IMR-90 (cell line): ENCODE results near the gene RAD51B. TPM values are rescaled to one million over a fixed set of nuclear protein-coding genes. Genes with fewer than 3 reads are reported as not detected.

Experiments used
- ATAC-seq: fragments of 200-7000 bp; cut with Tn5 transposase; 2 replicates; pipeline ENCODE4 v1.9.1; 2020; ENCODE audit warnings: low read depth, mild to moderate bottlenecking, moderate library complexity
- BruUV-seq: library from RNA; stranded (reverse); fragments of 400-500 nt; replicated peaks from 2 replicates; lab custom pipeline; 2021; lab: Mats Ljungman, UMichigan
- CTCF ChIA-PET: fragments of 300-600 bp; formaldehyde crosslinking; extraction: SDS; loops from one replicate; lab custom pipeline; 2021; ENCODE audit warnings: antibody characterized with exemption; lab: Yijun Ruan, JAX
- POLR2A ChIA-PET: fragments of 300-600 bp; sonication (Branson Sonifier 250); formaldehyde crosslinking; loops from one replicate; lab custom pipeline; 2022; ENCODE audit warnings: antibody characterized with exemption; ENCODE audit not compliant: unreplicated experiment; lab: Charles Lee
- DNase-seq: peaks from one replicate; pipeline ENCODE4 v3.0.0; 2013
- H2AFZ ChIP-seq: replicated peaks from 2 replicates; pipeline ENCODE3; 2013; ENCODE audit warnings: low read length, mild to moderate bottlenecking; ENCODE audit not compliant: poor library complexity
- H2AK5ac ChIP-seq: 2 replicates; pipeline ENCODE4 v1.6.1; 2013; ENCODE audit warnings: low read depth, low read length, inconsistent platforms
- H2AK9ac ChIP-seq: replicated peaks from 2 replicates; pipeline ENCODE3; 2013; ENCODE audit warnings: mild to moderate bottlenecking, low read depth, low read length, moderate library complexity; ENCODE audit not compliant: poor library complexity
- H2BK120ac ChIP-seq: 2 replicates; pipeline ENCODE4 v1.6.1; 2013; ENCODE audit warnings: low read depth, low read length, inconsistent platforms
- H2BK15ac ChIP-seq: 3 replicates; pipeline ENCODE4 v1.6.1; 2013; ENCODE audit warnings: low read depth, low read length, inconsistent platforms
- H2BK20ac ChIP-seq: 2 replicates; pipeline ENCODE4 v1.6.1; 2013; ENCODE audit warnings: low read depth, mild to moderate bottlenecking, inconsistent platforms, low read length, moderate library complexity
- H2BK5ac ChIP-seq: 2 replicates; pipeline ENCODE4 v1.6.1; 2013; ENCODE audit warnings: mild to moderate bottlenecking, low read depth, low read length, inconsistent platforms; ENCODE audit not compliant: poor library complexity, severe bottlenecking
- H3K14ac ChIP-seq: replicated peaks from 2 replicates; pipeline ENCODE4 v1.6.1; 2013; ENCODE audit warnings: low read depth, low read length, inconsistent platforms
- H3K18ac ChIP-seq: 2 replicates; pipeline ENCODE4 v1.6.1; 2013; ENCODE audit warnings: low read depth, low read length, control low read depth
- H3K23ac ChIP-seq: 2 replicates; pipeline ENCODE4 v1.6.1; 2013; ENCODE audit warnings: low read depth, low read length, inconsistent platforms
- H3K27ac ChIP-seq: 2 replicates; pipeline ENCODE4 v1.5.1; 2013; ENCODE audit warnings: mild to moderate bottlenecking, control low read depth, low read length; ENCODE audit not compliant: insufficient read depth
- H3K27me3 ChIP-seq: 2 replicates; pipeline ENCODE4 v1.6.1; 2013; ENCODE audit warnings: low read length; ENCODE audit not compliant: control insufficient read depth, insufficient read depth
- H3K36me3 ChIP-seq: 2 replicates; pipeline ENCODE4 v1.6.1; 2013; ENCODE audit warnings: low read length, mixed read lengths; ENCODE audit not compliant: control insufficient read depth, insufficient read depth
- H3K4ac ChIP-seq: 2 replicates; pipeline ENCODE4 v1.6.1; 2013; ENCODE audit warnings: low read depth, low read length, inconsistent platforms
- H3K4me1 ChIP-seq: 2 replicates; pipeline ENCODE4 v1.6.1; 2013; ENCODE audit warnings: low read length, mixed read lengths; ENCODE audit not compliant: control insufficient read depth, insufficient read depth
- H3K4me2 ChIP-seq: 2 replicates; pipeline ENCODE4 v1.6.1; 2013; ENCODE audit warnings: low read depth, mild to moderate bottlenecking, control low read depth, low read length, moderate library complexity
- H3K4me3 ChIP-seq: 2 replicates; pipeline ENCODE4 v1.5.1; 2013; ENCODE audit warnings: low read depth, mild to moderate bottlenecking, control low read depth, low read length, moderate library complexity; ENCODE audit not compliant: insufficient read depth
- H3K56ac ChIP-seq: 2 replicates; pipeline ENCODE4 v1.6.1; 2013; ENCODE audit warnings: low read length, inconsistent platforms; ENCODE audit not compliant: insufficient read depth; ENCODE audit errors: extremely low read depth
- H3K79me1 ChIP-seq, 2 experiments: 2 replicates each; pipeline ENCODE4 v1.6.1; 2013; ENCODE audit warnings: low read length in 2 of 2, inconsistent platforms in 1 of 2, low read depth in 1 of 2
- H3K9ac ChIP-seq: 2 replicates; pipeline ENCODE4 v1.6.1; 2013; ENCODE audit warnings: low read depth, low read length, control low read depth
- H3K9me1 ChIP-seq: 2 replicates; pipeline ENCODE4 v1.6.1; 2013; ENCODE audit warnings: low read length, inconsistent platforms; ENCODE audit not compliant: insufficient read depth
- H3K9me3 ChIP-seq: 2 replicates; pipeline ENCODE4 v1.6.1; 2013; ENCODE audit warnings: low read length; ENCODE audit not compliant: control insufficient read depth, insufficient read depth
- H4K20me1 ChIP-seq: 2 replicates; pipeline ENCODE4 v1.6.1; 2013; ENCODE audit warnings: low read length, inconsistent platforms; ENCODE audit not compliant: insufficient read depth
- H4K5ac ChIP-seq: 2 replicates; pipeline ENCODE4 v1.6.1; 2013; ENCODE audit warnings: mild to moderate bottlenecking, low read depth, low read length, control low read depth
- H4K8ac ChIP-seq, 2 experiments: 2 replicates each; pipeline ENCODE4 v1.6.1; 2013; ENCODE audit warnings: low read depth in 2 of 2, low read length in 2 of 2, control low read depth in 1 of 2, inconsistent platforms in 1 of 2
- H4K91ac ChIP-seq: 2 replicates; pipeline ENCODE4 v1.6.1; 2013; ENCODE audit warnings: low read depth, low read length, inconsistent platforms; ENCODE audit not compliant: insufficient read depth
- BHLHE40 ChIP-seq: fragments of 150-350 bp; IDR thresholded peaks from 2 replicates; pipeline ENCODE4 v1.6.1; 2016; ENCODE audit warnings: mild to moderate bottlenecking, low read depth, low read length
- CEBPB ChIP-seq: IDR thresholded peaks from 2 replicates; pipeline ENCODE4 v1.6.1; 2012; ENCODE audit warnings: low read depth, low read length, improper control_type of control experiment
- CHD1 ChIP-seq: IDR thresholded peaks from 2 replicates; pipeline ENCODE4 v1.6.1; 2012; ENCODE audit warnings: low read depth, low read length, improper control_type of control experiment
- CTCF ChIP-seq: conservative IDR thresholded peaks from 2 replicates; pipeline ENCODE4 v1.5.1; 2012; ENCODE audit warnings: mild to moderate bottlenecking, low read depth, low read length, improper control_type of control experiment
- ELK1 ChIP-seq: fragments of 150-350 bp; IDR thresholded peaks from 2 replicates; pipeline ENCODE4 v1.6.1; 2016; ENCODE audit warnings: low read depth, mild to moderate bottlenecking, low read length, moderate library complexity, borderline replicate concordance
- FOS ChIP-seq: fragments of 150-350 bp; IDR thresholded peaks from 2 replicates; pipeline ENCODE4 v1.6.1; 2016; ENCODE audit warnings: low read depth, low read length
- MAZ ChIP-seq: IDR thresholded peaks from 2 replicates; pipeline ENCODE4 v1.6.1; 2012; ENCODE audit warnings: low read depth, mild to moderate bottlenecking, low read length, improper control_type of control experiment, moderate library complexity, borderline replicate concordance
- MXI1 ChIP-seq: IDR thresholded peaks from 2 replicates; pipeline ENCODE4 v1.6.1; 2012; ENCODE audit warnings: low read depth, mild to moderate bottlenecking, low read length, moderate library complexity, borderline replicate concordance
- NFE2L2 ChIP-seq: fragments of 150-350 bp; IDR thresholded peaks from 2 replicates; pipeline ENCODE4 v1.6.1; 2016; ENCODE audit warnings: low read depth, mild to moderate bottlenecking, low read length
- RAD21 ChIP-seq: IDR thresholded peaks from 2 replicates; pipeline ENCODE4 v1.6.1; 2012; ENCODE audit warnings: low read length, improper control_type of control experiment
- RCOR1 ChIP-seq: IDR thresholded peaks from 2 replicates; pipeline ENCODE4 v1.6.1; 2012; ENCODE audit warnings: mild to moderate bottlenecking, low read length, improper control_type of control experiment; ENCODE audit not compliant: insufficient replicate concordance
- RFX5 ChIP-seq: IDR thresholded peaks from 2 replicates; pipeline ENCODE4 v1.8.0; 2012; ENCODE audit warnings: low read depth, mild to moderate bottlenecking, low read length, moderate library complexity
- SMC3 ChIP-seq: fragments of 150-350 bp; IDR thresholded peaks from 2 replicates; pipeline ENCODE4 v1.6.1; 2016; ENCODE audit warnings: low read depth, mild to moderate bottlenecking, antibody characterized with exemption, low read length, moderate library complexity
- USF2 ChIP-seq: fragments of 150-350 bp; IDR thresholded peaks from 2 replicates; pipeline ENCODE4 v1.6.1; 2017; ENCODE audit warnings: mild to moderate bottlenecking, antibody characterized with exemption, low read length, low read depth
- dilution Hi-C: fragments of 300-500 bp; cut with HindIII; formaldehyde crosslinking; loops from one replicate; pipeline ENCODE4 v1.14.3; 2018; ENCODE audit warnings: low sequenced_read_pairs; ENCODE audit not compliant: unreplicated experiment
- in situ Hi-C: fragments of 300-500 bp; cut with MboI; formaldehyde crosslinking; loops from 3 replicates; pipeline ENCODE4 v1.14.3; 2019; ENCODE audit warnings: low sequenced_read_pairs, inconsistent platforms, mixed read lengths
- intact Hi-C: fragments of 100-400 bp; cut with micrococcal nuclease; formaldehyde crosslinking; loops from 2 replicates; pipeline ENCODE4 v1.10.0; 2022
- polyA plus RNA-seq, 3 experiments: library from polyadenylated mRNA; depleted of rRNA; stranded (reverse); fragments of >200 nt; gene quantifications; 2 replicates each; pipeline ENCODE4 v1.2.3, GENCODE V29; 2012; ENCODE audit warnings: low replicate concordance in 1 of 3
- total RNA-seq: library from RNA; depleted of rRNA; stranded (reverse); fragments of >200 nt; gene quantifications from 2 replicates; pipeline ENCODE4 v1.2.3, GENCODE V29; 2012

RAD51B gene
- total and polyA plus RNA-seq, 2 of the 4 experiments (the other 2 are of a cell fraction), result 5.1 to 18.8 TPM

- Histone ChIP-seq H3K4ac (no peak overlapping the region), H2AFZ (no peak overlapping the region), H3K4me2 (no peak overlapping the region), H2BK20ac (no peak overlapping the region), H2AK5ac (no peak overlapping the region), H3K36me3 (no peaks in the 10 kb centered on the region), H2AK9ac (no peak overlapping the region), H3K9me3 (peaks cover 5% of the 10 kb centered on the region), H3K9me1 (peaks cover 7% of the 10 kb centered on the region), H3K56ac (no peak overlapping the region), H4K91ac (no peak overlapping the region), H3K4me1 (peaks cover 11% of the 10 kb centered on the region), H4K5ac (no peak overlapping the region), H3K9ac (no peak overlapping the region), H4K20me1 (no peaks in the 10 kb centered on the region), H3K18ac (no peak overlapping the region), H2BK120ac (no peak overlapping the region; the same call in 1 of the 2 replicates), H3K23ac (no peak overlapping the region), H2BK15ac (no peak overlapping the region), H3K14ac (no peak overlapping the region), H3K27ac (no peak overlapping the region), H3K79me1 (no peaks in the 10 kb centered on the region), H3K4me3 (no peak overlapping the region), H2BK5ac (no peak overlapping the region), H4K8ac (no peak overlapping the region), H3K27me3 (no peaks in the 10 kb centered on the region)
- no TSS peak for BruUV-seq
- dilution Hi-C loops, result no loop called here
- TF ChIP-seq FOS, result no peak
- no peak for TF ChIP-seq MXI1
- TF ChIP-seq BHLHE40, result no peak
- no peak for TF ChIP-seq CEBPB
- TF ChIP-seq NFE2L2, result no peak
- TF ChIP-seq USF2, result no peak
- no peak for TF ChIP-seq SMC3
- no peak for TF ChIP-seq RCOR1
- no peak for TF ChIP-seq RAD21
- TF ChIP-seq ELK1, result no peak
- no peak for TF ChIP-seq CHD1
- TF ChIP-seq RFX5, result no peak
- no peak for TF ChIP-seq CTCF
- TF ChIP-seq MAZ, result no peak
- in situ Hi-C loops, result no loop called here
- DNase-seq (no peak), ATAC-seq (no peak)
- CTCF ChIA-PET, result no interaction called here
- intact Hi-C loops, result no loop called here
- POLR2A ChIA-PET, result no interaction called here
These were observed 712.9 kb downstream of the RAD51B start for GRCh38 chr14:68532496-68532895.
